Activated CD8-positive, alpha-beta memory T cell treated with anti-CD3 and anti-CD28 coated beads for 24 hours (primary cell): ENCODE results near the gene COL5A1.

Experiments used
- DNase-seq: peaks from one replicate; pipeline ENCODE4 v3.0.0-alpha.2; 2020

COL5A1 gene

GRCh38 chr9:134730761-134731496 lies 89.3 kb downstream of the COL5A1 start:
- DNase-seq, result no peak

DNA sequence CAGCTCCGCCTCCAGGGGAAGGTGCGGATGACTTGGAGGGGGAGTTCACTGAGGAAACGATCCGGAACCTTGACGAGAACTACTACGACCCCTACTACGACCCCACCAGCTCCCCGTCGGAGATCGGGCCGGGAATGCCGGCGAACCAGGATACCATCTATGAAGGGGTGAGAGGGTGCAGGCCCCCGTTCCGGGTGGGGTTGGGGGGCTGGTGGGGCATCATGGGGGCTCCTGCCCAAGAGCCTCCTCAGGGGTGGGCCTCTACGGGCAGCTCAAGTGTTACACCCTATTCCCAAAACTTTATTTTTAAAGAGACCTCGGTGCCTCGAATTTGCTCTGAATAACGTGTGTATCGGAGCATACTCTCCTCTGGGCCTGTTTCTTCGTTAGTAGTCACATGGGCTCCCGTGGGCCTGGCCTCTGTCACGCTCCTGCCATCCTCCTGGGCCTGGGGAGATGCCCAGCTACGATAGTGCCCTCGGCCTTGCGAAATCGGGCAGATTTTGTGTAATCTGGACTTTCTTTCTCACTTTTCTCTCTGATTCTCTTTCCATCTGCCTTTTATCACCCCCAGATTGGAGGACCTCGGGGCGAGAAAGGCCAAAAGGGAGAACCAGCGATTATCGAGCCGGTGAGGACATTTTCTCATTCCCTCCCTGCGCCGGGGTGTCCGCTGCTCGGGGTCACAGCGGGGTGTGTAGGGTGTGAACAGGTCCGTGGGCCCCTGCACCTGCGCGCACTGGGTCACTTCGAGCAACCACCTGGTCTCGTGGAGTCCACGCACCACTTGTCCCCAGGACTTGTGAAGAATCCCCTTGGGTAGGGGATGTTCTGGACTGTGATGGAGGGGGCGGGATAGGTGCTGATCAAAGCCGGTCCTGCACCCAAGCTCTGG lies 90.1 kb downstream of the COL5A1 start:
- DNase-seq, result no peak

GRCh38 chr9:134732392-134733110 lies 90.9 kb downstream of the COL5A1 start:
- no peak for DNase-seq

GRCh38 chr9:134733480-134734232 lies 92.1 kb downstream of the COL5A1 start:
- DNase-seq, result no peak

DNA sequence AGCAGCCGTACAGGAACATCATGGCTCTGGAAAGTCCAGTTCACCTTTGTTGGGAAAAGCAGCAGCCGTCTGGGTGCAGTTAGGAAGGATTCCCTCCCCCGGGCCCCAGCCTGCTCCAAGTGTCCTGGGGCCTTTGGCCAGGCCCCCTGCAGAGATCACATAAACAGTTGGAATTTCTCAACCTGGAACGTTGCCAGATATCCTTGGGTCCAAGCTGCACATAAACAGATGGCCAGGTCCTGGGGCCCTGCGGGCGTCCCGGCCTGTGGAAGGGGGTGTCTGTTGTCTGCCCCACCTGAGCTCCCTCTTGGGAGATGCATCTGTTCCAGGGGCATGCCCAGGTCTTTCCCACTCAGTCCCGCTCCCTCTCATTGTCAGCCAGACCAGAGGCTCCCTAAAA lies 92.7 kb downstream of the COL5A1 start:
- no peak for DNase-seq

GRCh38 chr9:134735441-134736175 lies 94.0 kb downstream of the COL5A1 start:
- no peak for DNase-seq

DNA sequence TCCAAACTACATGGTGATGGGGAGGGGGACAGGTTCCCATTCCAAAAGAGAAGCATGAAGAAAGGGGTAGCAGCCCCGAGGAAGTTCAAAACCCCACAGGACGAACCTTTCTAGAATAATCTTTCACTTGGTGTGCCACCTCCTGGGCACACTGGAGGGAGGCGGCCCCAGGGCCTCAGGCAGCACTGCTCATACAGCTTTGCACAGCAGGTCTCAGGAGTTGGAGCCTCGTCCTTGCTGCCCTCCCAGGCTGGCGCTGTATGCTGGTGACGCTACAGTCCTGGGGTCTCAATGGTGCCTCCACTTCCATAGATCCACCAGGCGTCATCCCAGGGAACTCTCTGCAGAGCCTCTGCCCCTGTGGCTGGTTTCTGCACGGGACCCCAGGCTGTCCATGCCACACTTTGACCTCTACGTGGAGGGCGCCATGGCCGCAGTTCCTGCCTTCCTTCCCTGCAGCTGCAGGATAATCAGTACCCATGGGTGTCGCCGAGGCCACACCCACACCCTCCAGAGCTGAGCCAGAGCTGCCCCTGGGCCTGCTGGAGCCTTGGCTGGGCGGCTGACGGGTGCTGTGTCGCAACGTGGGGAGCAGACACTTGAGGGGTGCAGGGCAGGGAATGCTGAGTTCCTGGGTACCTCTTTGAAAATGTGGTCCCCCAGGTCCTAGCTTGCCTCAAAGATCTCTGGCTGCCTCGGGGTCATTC lies 95.3 kb downstream of the COL5A1 start:
- no peak for DNase-seq

- DNase-seq, result no peak
These were observed 96.4 kb downstream of the COL5A1 start for GRCh38 chr9:134737842-134738580.

DNA sequence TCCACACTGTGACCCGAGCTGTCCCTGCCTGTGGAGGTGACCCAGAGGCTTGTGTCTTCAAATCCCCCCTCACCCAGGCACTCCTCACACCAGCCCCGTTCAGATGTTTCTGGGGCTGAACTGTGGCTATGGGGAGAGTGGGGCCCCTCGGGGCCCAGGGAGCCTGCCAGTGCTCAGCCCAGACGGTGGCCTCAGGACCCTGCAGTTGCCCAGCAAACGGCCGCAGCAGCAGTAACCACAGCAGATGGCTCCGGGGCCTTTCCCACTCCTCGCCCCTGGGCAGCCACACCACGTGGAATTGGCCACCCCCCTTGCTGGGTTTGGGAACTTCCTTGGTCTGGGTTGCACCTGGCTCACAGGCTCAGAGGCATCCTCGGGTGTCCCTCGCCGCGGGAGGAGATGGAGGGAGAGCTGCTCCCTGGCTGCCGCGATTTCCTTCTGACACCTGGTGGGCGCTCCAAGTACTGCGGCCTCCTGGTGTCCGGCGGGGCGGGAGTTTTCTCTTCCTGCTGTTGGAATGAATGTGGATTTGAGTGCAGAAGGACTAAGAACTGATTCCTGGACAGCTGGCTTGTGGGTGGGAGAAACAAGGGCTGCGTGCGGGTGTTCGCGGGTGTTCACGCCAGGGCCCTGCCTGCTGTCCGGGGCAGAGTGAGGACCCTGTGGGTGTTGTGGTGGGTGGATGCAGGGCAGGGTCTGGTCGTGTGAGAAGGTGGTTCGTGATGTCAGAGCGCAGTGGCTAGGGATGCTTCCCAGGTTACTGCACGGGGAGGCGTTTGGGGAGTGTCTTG lies 97.5 kb downstream of the COL5A1 start:
- peak; percentile 75 for DNase-seq

DNA sequence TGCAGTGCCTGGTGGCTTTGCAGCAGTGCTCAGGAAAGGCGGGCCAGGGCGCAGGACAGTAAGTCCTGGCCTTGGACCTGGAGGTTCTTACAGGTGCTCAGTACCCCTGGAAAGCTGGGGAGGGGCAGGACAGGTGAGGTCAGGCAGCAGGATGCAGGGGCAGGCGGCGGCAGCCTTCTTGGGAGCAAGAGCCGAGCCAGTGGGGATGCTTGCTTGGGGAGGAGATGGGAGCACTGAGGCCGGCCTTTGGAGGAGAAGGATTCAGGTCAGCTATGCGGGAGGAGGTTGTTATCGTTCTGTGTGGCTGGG lies 98.0 kb downstream of the COL5A1 start:
- DNase-seq, result no peak

GRCh38 chr9:134740071-134740470 lies 98.5 kb downstream of the COL5A1 start:
- no peak for DNase-seq

DNA sequence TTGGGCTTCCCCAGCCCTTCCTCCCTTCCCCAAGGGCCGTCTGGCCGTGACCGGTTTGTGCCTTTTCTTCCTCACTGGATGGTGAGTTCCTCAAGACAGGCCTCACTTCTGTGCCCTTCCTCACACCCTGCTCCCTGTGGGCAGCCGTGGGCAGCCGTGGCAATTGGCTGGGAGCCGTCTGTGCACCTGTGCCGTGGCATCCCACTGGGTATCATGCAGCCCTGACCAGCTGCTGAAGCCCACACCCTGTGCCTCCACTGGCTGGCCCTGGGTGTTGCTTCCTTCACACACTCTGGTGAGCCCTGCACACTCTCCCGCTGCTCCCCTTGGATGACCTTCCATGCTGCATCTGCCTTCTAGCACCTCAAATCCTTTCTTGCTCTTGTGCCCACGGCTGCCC lies 100.2 kb downstream of the COL5A1 start:
- DNase-seq, result no peak

DNA sequence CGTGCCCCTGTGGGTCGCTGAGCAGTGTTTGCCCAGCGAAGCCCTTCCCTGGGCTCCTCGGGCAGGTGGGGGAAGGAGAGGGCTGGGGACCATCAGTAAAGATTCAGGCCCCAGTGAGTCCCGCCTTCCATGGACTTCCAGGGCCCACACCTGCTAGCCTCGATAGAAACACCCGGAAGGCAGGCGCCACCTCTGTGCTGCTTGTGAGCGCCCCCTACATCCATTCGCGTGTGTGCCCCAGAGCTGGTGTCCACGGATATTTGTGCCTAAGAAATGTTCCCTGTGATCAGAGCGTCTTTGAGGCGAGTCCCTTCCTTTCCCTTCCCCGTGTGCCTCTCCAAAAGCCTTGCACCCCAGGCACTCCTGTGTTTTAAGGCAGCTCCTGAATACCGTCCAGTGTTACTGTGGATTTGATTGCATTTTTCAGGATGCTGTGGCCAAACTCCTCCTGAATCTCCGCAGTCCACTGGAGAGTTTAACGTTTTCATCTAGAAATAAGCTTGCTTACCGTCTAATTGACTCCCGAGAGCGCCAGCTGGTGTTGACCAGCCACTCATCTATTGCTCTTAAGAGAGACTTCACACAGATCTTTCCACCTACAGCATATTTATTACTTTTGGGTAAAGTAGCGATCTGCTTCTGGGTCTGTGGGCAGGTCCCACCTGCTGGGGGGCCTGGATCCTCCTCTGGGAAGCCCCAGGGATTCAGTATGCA lies 101.4 kb downstream of the COL5A1 start:
- DNase-seq, result no peak

DNA sequence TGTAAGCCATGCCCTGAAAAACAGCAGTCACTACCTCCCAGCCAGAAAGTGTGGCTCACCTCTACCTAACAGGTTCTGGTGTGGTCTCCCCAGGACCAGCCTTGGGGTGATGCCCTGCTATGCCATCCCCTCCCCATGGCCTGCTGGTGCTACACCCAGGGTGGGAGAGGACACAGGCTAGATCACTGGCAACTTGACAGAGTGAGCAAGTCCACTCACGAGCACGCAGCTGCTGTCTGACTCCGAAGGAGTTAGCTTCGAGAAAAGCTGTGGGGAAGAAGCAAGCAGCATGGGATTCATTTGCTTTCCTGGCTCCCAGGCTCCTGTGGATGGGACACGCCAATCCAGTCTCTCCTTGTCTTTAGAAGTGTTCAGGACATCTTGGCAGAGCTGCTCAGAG lies 102.2 kb downstream of the COL5A1 start:
- no peak for DNase-seq

DNA sequence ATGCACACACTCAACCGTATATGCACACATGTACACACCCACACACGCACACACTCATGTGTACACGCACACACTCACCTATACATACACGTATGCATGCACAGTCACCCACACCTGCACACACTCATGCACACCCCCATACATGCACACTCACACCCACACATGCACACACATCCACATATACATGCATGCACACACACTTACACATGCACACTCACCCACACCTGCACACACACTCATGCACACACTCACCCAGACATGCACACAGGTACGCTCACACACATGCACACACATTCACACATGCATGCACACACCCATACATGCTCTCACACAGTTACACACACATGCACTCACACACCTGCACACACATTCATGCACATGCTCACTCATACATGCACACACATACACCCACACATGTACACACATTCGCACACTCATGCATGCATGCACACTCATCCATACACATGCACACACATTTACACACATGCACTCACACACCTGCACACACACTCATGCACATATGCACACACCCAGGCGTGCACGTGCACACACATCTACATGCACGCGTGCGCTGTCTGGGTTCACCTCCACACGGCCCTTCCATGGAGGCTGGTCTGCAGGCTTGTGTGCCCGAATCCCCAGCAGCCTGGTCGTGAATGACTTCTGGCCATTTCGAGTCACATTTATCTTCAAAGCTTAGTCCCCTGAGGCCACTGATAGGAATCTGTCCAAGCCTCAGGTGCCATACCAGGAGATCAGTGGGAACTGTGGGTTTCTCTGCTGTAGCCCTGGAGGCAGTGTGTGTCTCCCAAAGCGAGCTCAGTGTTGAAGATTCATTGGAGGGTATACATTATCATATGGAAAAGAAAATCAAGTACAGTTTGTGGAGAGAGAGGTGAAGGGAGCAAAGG lies 103.0 kb downstream of the COL5A1 start:
- DNase-seq, result no peak

- DNase-seq, result no peak
These were observed 106.4 kb downstream of the COL5A1 start for GRCh38 chr9:134747951-134748489.

- no peak for DNase-seq
These were observed 107.0 kb downstream of the COL5A1 start for GRCh38 chr9:134748591-134748990.
